Embryonic facial prominence (tissue), 1 donor: Measurements from ENCODE around the gene S100A12.

Source experiments
- DNase-seq: peaks from one replicate; pipeline ENCODE4 v3.0.0-alpha.2; 2016; ENCODE audit errors: extremely low spot score

The S100A12 gene

DNA sequence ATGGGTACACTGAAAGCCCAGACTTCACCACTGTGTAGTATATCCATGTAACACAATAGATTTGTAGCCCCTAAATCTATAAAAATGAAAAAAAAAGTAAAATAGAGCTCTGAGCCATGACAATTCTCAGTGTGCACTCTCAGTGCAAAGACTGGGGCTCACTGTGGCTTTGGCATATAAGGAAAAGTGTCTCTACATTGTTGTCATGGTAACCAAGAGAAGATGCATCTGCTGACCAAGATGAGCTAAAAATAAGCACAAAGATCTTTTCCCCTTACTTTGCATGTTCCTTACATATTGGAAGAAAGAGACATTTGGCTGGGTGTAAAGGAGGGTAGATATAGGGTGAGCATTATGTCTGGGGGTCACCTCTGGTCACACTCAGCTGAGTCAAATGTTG, 38.8 kb downstream of the S100A12 start:
- no peak for DNase-seq

DNA sequence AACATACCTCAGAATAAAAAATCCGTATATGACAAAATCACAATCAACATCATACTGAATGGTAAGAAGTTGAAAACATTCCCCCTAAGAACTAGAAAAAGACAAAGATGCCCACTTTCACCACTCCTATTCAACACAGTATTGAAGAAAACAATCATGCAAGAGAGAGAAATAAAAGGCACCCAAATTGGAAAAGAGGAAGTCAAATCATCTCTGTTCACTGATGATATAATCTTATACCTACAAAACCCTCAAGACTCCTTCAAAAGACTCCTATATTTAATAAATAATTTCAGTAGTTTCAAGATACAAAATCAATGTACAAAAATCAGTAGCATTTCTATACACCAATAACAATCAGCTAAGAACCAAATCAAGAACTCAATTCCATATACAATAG, 41.5 kb downstream of the S100A12 start:
- DNase-seq = no peak

- no peak for DNase-seq
Measured at GRCh38 chr1:153324912-153325311, 50.5 kb downstream of the S100A12 start.
